Measurements from ENCODE around the gene WDR5B.

The WDR5B gene

GRCh38 chr3:122392868-122393844, 22.7 kb downstream of the WDR5B start:
- Histone ChIP-seq H3K9ac (ENCODE audit: low read depth, low read length) (no peak overlapping the region), H3K4me2 (ENCODE audit: insufficient read depth, low read length) (no peak overlapping the region), H3K9me3 (ENCODE audit: insufficient read depth, low read length, severe bottlenecking) (no peaks in the 10 kb centered on the region), H3K4me1 (ENCODE audit: insufficient read depth, low read length) (peaks cover 4% of the 10 kb centered on the region; the same call in 1 of the 2 replicates), H3K36me3 (ENCODE audit: insufficient read depth, low read length) (peaks cover 19% of the 10 kb centered on the region), H3K27ac (ENCODE audit: low read length) (no peak overlapping the region), H3K27me3 (ENCODE audit: insufficient read depth, low read length, poor library complexity) (no peaks in the 10 kb centered on the region), H3K79me2 (ENCODE audit: insufficient read depth, low read length) (peaks cover 62% of the 10 kb centered on the region), H2AFZ (ENCODE audit: low read depth, low read length) (no peak overlapping the region), H4K20me1 (ENCODE audit: insufficient read depth, low read length) (peaks cover 4% of the 10 kb centered on the region; the same call in 1 of the 2 replicates), H3K4me3 (ENCODE audit: low read depth in 1 of 2, low read length in 2 of 2) (no peak overlapping the region)
- TF ChIP-seq, protein P1, sequence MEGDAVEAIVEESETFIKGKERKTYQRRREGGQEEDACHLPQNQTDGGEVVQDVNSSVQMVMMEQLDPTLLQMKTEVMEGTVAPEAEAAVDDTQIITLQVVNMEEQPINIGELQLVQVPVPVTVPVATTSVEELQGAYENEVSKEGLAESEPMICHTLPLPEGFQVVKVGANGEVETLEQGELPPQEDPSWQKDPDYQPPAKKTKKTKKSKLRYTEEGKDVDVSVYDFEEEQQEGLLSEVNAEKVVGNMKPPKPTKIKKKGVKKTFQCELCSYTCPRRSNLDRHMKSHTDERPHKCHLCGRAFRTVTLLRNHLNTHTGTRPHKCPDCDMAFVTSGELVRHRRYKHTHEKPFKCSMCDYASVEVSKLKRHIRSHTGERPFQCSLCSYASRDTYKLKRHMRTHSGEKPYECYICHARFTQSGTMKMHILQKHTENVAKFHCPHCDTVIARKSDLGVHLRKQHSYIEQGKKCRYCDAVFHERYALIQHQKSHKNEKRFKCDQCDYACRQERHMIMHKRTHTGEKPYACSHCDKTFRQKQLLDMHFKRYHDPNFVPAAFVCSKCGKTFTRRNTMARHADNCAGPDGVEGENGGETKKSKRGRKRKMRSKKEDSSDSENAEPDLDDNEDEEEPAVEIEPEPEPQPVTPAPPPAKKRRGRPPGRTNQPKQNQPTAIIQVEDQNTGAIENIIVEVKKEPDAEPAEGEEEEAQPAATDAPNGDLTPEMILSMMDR (IDR thresholded peaks at IDR 0.05; ENCODE audit: borderline replicate concordance, extremely low read depth, low read length, poor library complexity, severe bottlenecking): peak; percentile 82
- no peak for TF ChIP-seq EZH2 (IDR thresholded peaks at IDR 0.05; ENCODE audit: borderline replicate concordance, low read depth, low read length, severe bottlenecking)
- ATAC-seq (ENCODE audit: insufficient read depth, low read depth): peak; percentile 70
- peak; percentile 34 for DNase-seq

- Histone ChIP-seq H3K4me2 (ENCODE audit: insufficient read depth, low read length) (no peak overlapping the region), H2AFZ (ENCODE audit: low read depth, low read length) (no peak overlapping the region), H3K36me3 (ENCODE audit: insufficient read depth, low read length) (peaks cover 20% of the 10 kb centered on the region), H3K27me3 (ENCODE audit: insufficient read depth, low read length, poor library complexity) (no peaks in the 10 kb centered on the region), H4K20me1 (ENCODE audit: insufficient read depth, low read length) (peaks cover 4% of the 10 kb centered on the region; the same call in 1 of the 2 replicates), H3K9me3 (ENCODE audit: insufficient read depth, low read length, severe bottlenecking) (no peaks in the 10 kb centered on the region), H3K79me2 (ENCODE audit: insufficient read depth, low read length) (peaks cover 74% of the 10 kb centered on the region), H3K4me3 (ENCODE audit: low read depth in 1 of 2, low read length in 2 of 2) (no peak overlapping the region), H3K9ac (ENCODE audit: low read depth, low read length) (no peak overlapping the region), H3K4me1 (ENCODE audit: insufficient read depth, low read length) (peaks cover 17% of the 10 kb centered on the region), H3K27ac (ENCODE audit: low read length) (no peak overlapping the region)
- TF ChIP-seq, protein P1 (IDR thresholded peaks at IDR 0.05; ENCODE audit: borderline replicate concordance, extremely low read depth, low read length, poor library complexity, severe bottlenecking): no peak
- TF ChIP-seq EZH2 (IDR thresholded peaks at IDR 0.05; ENCODE audit: borderline replicate concordance, low read depth, low read length, severe bottlenecking): no peak
- no peak for ATAC-seq (ENCODE audit: insufficient read depth, low read depth)
- no peak for DNase-seq
Measured at GRCh38 chr3:122391681-122392446, 24.0 kb downstream of the WDR5B start.

- Histone ChIP-seq H3K4me3 (ENCODE audit: low read depth in 1 of 2, low read length in 2 of 2) (no peak overlapping the region), H3K27ac (ENCODE audit: low read length) (no peak overlapping the region), H4K20me1 (ENCODE audit: insufficient read depth, low read length) (peaks cover 4% of the 10 kb centered on the region; the same call in 1 of the 2 replicates), H3K79me2 (ENCODE audit: insufficient read depth, low read length) (peaks cover 81% of the 10 kb centered on the region), H3K4me2 (ENCODE audit: insufficient read depth, low read length) (no peak overlapping the region), H3K9me3 (ENCODE audit: insufficient read depth, low read length, severe bottlenecking) (no peaks in the 10 kb centered on the region), H3K27me3 (ENCODE audit: insufficient read depth, low read length, poor library complexity) (no peaks in the 10 kb centered on the region), H3K36me3 (ENCODE audit: insufficient read depth, low read length) (peaks cover 29% of the 10 kb centered on the region), H2AFZ (ENCODE audit: low read depth, low read length) (no peak overlapping the region), H3K9ac (ENCODE audit: low read depth, low read length) (no peak overlapping the region), H3K4me1 (ENCODE audit: insufficient read depth, low read length) (peaks cover 29% of the 10 kb centered on the region)
- no peak for DNase-seq
- TF ChIP-seq, protein P1 (IDR thresholded peaks at IDR 0.05; ENCODE audit: borderline replicate concordance, extremely low read depth, low read length, poor library complexity, severe bottlenecking): no peak
- TF ChIP-seq EZH2 (IDR thresholded peaks at IDR 0.05; ENCODE audit: borderline replicate concordance, low read depth, low read length, severe bottlenecking): no peak
- no peak for ATAC-seq (ENCODE audit: insufficient read depth, low read depth)
Measured at GRCh38 chr3:122390665-122391064, 25.2 kb downstream of the WDR5B start.

Measured in DND-41 (cell line).